GM18870 (cell line): ENCODE measurements around the gene SH3GLB2.

Source experiments
- ATAC-seq: cut with Tn5 transposase; IDR thresholded peaks from one replicate; pipeline ENCODE4 v1.9.1; 2021; ENCODE audit warnings: moderate library complexity; ENCODE audit not compliant: unreplicated experiment

SH3GLB2 gene

DNA sequence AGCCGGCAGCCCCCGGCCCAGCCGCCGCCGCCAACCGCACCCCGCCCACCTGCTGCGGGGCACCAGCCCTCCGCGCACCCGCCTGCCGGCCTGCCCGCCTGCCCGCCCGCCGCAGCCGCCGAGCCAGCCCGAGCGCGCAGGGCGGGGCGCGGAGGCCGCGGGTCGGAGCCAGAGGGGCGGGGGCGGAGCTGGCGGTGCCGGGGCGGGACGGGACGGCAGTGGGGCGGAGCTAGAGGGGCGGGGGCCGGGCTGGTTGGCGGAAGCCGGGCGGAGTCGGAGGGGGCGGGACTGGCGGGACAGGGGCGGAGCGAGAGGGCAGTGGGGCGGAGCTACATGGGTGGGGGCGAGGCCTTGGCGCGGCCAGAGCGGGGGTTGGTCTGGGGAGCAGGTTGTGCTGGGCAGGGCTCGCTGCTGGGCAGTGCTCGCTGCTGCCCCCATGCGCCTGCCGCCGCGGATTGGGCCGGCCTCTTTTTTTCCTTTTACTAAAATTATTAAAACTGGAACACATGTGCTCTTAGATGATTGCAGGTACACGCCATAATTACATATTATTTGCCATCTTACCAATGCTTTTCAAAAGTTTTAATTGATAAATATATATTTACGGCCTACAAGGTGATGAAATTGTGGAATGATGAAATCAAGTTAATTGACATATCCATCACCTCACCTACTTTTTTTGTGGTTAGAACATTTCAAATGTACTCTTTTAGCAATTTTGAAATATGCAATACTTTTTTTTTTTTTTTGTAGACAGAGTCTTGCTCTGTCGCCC lies at the start of gene SH3GLB2:
SH3GLB2 (minus strand) TSS at position 140 of the 775 bp plus-strand sequence. CDS start 177 bp downstream, outside the sequence.
- ATAC-seq = no peak

DNA sequence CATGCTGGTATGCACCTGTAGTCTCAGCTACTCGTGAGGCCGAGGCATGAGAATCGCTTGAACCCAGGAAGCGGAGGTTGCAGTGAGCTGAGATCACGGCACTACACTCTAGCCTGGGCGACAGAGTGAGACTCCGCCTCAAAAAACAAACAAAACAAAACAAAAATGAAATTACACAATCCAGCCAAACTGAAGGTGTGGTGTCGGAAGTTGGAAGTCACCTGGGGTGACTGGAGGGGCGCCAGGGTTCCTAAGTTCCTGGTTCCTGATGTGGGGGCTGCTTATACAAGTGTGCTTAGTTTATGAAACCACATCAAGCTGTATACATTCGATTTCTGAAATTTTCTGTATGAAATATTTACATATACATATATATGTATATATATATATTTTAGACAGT lies 49.1 kb upstream of the SH3GLB2 start:
- no peak for ATAC-seq

DNA sequence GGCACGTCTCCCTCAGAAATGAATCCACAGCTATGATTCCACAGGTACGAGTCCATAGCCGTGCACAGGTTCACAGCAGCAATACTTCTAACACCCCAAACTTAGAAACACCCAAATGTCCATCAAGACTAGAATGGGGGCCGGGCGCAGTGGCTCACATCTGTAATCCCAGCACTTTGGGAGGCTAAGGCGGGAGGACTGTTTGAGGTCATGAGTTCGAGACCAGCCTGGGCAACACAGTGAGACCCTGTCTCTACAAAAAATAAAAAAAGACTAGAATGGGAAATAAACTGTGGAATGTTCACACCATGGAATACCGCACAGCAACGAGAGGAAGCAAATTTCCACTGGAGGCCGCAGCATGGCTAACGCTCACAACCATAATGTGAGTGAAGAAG lies 48.5 kb upstream of the SH3GLB2 start:
- no peak for ATAC-seq

DNA sequence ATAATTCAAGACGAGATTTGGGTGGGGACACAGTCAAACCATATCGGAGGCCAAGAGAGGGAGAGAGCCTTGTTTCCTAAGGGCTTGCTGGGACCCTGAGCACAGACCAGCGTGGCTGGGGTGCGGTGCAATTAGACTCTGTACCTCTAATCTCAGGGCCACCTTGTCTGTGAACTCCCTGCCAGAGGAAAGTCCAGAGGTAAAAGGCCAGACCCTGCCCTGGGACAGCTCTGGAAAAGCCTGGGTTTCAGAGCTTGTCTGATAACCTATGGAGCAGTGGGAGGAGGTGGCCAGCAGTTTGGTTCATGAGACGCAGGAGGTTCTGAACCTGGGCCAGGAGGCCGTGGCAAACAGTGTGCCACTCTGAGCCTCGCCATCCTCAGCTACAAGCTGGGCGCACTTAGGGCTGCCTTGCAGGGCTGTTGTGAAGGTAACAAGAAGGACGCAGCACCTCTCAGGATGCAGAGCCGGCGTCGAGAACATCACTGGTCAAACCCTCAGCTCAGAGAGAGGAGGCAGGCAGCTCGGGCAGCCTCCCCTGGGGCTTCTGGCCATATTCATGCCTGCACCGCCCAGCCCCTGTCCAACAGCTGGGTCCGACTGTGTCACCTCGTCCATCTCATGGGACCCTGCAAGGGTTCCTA lies 48.0 kb upstream of the SH3GLB2 start:
- ATAC-seq = no peak

DNA sequence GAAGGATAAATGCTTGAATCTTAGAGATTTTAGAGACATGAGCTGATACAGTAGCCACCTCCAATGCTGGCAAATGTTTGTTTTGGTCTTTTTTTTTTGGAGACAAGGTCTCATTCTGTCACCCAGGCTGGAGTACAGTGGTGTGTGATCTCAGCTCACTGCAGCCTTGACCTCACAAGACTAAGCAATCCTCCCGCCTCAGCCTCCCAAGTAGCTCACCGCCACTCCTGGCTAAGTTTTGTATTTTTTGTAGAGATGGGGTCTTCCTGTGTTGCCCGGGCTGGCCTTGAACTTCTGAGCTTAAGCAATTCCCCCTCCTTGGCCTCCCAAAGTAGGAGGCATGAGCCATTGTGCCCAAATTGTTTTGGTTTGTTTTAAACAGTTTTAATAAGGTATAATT lies 46.0 kb upstream of the SH3GLB2 start:
- ATAC-seq = no peak

DNA sequence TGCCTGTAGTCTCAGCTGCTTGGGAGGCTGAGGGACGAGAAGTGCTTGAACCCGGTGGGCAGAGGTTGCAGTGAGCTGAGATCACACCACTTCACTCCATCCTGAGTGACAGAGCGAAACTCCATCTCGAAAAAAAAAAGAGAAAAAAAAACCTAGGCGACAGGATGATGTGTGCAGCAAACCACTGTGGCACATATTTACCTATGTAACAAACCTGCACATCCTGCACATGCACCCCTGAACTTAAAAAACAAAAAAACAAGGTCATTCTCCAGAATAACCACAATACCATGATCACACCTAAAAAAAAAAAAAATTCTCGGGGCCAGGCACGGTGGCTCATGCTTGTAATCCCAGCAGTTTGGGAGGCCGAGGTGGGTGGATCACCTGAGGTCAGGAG lies 45.3 kb upstream of the SH3GLB2 start:
- no peak for ATAC-seq

DNA sequence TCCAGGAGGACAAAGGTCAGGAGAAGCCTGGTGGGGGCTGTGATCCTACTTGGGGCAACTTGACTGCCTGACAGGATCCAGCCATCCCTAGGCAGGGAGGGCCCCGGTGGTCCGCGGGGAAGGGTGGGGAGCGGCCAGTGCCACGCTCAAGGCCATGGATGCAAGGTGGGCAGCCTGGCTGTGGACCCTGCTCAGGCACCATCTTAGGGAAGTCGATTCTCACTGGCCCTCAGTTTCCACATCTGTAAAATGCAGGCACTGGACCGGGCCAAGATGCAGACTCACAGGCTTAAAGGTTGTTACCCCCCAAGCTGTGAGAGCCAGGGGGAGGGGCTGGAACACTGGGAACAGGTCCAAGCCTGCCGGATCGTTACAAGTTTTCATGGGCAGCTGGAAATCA lies 44.0 kb upstream of the SH3GLB2 start:
- ATAC-seq = no peak

DNA sequence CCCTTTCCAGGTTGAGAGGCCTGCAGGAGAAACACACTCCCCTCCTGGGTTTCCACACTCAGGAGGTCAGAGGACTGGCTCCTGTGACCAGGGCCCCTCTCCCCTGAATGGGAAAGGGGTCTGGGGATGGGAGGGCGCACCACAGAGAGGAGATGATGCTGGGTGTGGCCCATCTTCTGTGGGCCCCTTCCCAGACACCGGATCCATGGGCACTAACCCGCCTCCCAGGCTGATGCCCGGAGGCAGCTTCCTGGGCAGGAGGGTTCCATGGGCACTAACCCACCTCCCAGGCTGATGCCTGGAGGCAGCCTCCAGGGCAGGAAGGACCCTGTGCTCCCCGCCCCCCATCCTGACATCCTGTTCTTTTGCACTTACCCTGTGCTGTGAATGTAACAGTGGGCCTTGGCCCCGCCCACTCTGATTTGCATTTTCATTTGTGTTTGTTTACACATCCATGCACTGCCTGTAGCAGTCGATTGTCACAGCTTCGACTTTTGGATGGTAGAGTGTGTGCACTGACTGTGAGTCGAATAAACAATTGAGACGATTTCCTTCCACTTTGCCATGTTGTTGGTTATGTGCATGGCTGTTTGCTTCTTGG lies 43.5 kb upstream of the SH3GLB2 start:
- no peak for ATAC-seq

DNA sequence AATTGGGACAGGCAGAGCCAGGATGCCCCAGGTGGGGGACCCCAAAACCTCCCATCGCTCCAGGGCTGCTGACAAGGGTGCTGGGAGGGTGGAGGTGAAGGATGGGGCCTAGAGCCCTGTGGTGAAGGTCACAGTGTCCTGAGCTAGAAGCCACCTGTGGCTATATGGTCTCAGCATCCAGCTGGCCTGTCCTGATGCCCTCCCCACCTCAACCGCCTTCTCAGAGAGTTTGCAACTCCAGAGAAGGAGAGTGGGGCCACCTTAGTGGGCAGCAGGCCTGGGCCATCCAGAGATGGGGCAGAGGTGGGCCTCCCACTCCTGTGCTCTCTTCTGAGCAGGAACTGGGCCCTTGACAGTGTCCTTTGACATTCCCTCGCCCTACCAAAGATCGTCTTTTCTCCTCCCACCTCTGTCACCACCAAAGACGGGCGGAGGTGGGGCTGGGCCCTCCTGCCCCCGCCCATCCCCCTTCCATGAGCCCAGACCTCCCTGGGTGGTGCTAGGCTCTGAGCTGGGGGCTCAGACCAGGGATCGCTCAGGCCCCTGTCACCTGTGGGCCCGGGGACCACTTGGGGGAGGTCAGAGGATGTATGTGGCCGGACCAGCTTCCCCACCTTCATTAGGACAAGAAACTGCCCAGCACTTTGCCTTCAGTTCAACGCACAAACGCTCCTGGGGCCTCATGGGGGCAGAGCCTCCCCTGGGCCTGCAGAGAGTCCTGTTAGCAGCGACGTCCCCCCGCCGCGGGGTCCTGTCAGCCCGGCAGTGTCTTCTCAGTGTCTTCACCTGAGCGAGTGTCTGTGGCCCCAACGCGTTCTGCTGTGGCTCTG lies 42.8 kb upstream of the SH3GLB2 start:
- no peak for ATAC-seq

DNA sequence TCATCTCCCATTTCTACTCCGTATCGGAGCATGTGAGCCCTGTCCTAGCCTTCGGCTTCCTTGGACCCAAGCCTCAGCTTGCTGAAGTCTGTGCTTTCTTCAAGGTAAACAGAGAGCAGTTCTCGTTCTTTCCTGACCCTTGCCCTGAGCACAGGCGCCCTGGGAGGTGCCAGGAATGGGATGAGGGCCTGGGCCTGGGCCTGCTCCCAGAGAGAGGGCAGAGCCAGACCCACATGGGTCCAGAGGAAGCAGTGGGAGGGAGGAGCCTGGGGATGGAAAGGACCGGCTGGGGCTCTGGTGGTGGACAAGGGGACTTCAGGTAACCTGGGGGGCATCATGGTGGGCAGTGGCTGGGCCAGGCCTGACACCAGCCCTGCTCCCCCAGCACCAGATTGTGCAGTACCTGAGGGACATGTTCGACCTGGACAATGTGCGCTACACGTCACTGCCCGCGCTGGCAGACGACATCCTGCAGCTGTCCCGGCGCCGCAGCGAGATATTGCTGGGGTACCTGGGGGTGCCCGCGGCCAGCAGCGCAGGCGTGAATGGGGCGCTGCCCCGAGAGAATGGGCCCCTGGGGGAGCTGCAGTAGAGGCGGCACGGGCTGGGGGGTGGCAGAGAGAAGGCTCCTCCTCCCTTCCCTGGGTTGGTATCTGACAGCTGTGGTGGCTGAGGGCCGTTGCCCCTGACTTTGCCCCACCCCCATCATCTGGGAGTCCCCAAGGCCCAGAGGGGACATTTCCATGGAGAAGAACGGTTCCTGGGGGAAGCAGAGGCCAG lies 41.9 kb upstream of the SH3GLB2 start:
- ATAC-seq = no peak

DNA sequence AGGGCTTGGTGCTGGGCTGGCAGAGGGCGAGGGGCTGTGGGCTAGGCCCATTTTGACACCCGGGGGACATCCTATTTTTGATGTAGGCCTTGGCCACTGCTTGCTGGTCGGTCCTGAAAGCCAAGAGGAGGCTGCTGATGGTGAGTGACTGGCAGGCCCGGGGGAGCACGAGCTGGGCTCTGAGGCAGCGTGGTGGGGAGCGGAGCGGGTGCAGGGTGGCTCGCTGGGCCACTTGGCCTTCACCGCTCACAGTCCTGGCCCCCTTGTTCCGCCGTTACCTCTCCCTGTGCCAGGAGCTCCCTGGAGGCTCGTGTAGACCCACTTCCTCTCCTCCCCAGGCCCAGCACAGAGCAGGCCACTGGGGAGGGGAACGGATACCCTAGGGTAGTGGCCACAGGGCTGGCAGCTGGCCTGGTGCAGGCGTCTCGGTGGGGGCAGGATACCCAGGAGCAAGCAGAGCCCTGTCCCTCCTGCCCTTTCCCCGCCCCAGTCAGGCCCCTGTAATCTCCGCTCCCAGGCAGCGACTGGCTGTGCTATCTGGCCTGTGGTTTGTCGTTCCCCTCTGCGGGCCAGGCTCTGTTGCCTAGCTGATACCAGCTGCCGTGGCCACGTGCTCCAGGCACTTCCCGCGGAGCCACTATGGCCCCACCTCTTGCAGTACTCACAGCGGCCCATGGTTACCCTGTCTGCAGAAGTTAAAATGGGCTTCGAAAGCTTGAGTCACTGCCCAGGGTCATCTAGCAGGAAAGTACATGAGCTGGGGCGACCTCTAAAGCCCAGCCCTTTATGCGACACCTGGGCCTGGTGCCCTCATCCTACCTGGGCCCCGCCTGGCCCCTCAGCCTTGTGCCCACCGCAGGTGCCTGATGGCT lies 41.1 kb upstream of the SH3GLB2 start:
- ATAC-seq = no peak

DNA sequence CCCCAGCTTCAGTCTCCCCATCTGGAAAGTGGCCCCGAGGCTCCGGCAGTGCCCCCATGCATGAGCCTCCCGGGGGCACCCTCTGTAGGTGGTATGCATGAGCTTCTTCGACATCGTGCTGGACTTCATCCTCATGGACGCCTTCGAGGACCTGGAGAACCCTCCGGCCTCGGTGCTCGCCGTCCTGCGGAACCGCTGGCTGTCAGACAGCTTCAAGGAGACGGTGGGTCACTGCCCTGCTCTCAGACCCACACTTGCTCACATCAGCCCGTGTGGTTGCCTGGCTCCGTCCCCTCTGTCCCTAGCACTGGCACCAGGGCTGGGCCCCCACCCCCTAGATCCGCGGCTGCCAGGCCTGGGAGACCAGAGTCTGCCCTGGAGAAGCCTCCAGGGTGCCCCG lies 40.0 kb upstream of the SH3GLB2 start:
- no peak for ATAC-seq

DNA sequence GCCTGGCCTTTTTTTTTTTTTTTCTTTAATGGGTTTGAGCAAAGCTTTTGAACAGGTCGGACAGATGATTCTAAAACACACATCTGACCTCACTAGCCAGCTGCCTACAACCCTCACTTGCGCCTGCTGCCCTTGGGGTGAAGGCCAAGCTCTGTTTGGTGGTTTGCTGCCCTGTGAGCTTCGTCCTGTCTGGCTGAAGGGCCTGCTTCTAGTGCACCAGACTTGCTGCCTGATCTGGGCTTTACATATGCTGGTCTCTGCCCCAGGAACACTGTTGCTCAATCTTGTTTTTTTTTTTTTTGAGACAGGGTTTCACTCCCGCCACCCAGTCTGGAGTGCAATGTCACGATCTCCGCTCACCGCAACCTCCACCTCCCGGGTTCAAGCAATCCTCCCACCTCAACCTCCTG lies 36.4 kb upstream of the SH3GLB2 start:
- ATAC-seq = no peak

DNA sequence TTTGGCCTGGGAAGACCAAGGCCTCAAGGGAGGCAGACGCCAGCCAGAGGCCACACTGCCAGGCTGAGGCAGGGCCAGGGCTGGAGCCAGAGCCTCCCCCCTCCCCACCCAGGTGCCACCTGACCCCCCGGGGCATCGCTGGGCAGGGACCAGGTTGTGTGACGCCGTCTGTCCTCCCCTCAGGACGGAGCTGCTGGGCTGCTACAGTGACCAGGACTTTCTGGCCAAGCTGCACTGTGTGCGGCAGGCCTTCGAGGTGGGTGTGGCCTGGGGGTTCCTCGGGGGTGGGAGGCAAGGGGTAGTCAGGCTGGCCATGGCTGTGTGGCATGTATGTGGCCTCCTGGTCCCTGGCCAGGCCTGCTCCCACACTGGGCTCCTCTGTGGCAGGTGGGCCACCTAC lies 34.9 kb upstream of the SH3GLB2 start:
- ATAC-seq = no peak

DNA sequence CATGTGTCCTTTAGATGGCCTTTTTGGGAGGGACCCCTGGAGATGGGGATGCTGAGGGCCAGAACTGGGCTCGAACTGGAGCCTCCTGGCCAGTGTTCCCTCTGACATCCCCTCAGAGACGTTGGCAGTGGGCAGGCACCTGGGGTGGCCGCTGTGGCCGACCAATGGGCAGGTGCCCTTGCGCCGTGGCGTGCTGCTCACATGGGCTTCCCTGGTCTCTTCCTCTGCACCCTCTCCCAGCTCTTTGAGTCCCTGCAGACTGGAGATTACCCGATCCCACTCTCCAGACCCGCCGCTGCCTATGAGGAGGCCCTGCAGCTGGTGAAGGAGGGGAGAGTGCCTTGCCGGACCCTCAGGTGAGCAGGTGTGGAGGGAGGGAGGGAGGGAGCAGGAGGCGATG lies 32.9 kb upstream of the SH3GLB2 start:
- no peak for ATAC-seq

DNA sequence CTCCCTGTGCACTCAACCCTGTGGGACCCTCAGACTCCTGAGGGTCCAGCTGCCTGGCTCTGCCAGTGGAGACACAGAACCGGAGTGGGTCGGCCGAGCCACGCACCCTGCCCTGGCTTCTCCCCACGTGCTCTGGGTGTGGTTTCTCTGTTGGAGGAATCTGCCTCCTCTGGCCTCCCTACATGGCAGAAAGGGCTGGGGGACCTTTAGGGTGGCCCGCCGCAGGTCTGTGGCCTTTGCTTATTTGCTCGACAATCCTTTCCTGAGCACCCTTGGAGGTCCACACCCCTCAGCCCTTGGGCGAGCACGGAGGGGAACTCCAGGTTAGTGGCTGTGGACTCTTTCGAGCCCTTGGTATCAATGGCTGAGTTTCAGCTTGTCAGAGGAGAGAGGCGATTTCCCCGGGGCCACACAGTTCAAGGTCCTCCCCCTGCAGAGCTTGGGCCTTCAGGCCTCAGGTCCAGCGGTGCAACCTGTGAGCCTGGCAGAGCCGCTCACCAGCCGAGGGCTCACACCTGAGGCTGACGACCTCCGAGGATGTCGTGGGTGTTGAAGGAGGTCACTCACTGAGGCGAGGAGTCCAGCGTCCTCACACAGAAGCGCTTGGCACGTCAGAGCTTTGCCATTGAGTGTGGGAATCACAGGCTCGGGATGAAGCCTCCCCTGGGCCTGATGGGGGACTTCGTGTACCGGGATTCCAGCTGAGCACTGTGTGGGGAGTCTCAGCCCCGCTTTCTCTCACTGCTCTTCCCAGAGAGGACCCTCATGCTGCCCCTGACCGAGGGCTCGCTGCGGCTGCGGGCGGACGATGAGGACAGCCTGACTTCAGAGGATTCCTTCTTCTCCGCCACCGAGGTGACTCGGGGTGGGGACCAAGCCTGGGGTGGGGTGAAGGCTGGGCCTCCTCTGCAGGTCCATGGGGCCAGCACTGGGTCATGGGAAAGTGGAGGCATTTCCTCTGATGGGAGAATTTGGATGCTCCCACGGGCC lies 32.0 kb upstream of the SH3GLB2 start:
- no peak for ATAC-seq

DNA sequence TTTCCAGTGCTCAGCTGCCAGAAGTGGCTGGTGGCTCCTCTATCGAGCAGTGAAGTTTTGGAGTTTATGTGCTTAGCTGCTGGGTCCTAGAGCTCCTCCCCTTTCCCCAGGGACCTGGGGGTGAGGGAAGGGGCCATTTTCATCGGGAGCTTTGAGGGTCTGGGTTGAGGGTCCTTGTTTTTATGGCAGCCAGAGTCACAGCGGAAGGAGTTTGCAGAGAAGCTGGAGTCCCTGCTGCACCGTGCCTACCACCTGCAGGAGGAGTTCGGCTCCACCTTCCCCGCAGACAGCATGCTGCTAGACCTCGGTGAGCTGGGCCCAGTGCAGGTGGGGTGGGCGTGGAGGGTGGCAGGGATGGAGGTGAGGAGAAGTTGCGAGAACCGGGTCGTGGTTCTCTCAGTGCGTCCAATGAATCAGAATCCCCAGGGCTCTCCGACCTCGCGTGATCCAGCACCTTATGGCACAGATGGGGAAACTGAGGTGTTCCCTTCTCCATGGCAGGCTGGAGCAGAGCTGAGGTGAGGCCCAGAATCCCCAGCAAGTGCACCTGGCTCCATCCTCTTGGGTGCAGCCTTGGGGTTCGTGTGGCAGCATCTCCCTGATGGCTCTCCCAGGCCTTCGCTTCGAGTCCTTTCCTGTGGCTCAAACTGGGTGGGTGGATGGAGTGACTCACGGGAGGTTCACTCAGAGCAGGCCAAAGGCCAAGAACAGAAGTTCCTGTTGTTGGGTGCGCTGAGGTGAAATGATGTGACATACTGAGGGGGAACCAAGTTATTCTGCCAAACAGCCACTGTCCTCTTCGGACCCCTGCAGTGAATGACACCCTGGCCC lies 31.0 kb upstream of the SH3GLB2 start:
- ATAC-seq = no peak
